H9 (cell line): ENCODE results near the gene JTB. TPM values are rescaled to one million over a fixed set of nuclear protein-coding genes. Genes with fewer than 3 reads are reported as not detected.

ENCODE experiments used
- DNase-seq: peaks from one replicate; pipeline ENCODE4 v3.0.0-alpha.2; 2017
- H2AFZ ChIP-seq: one replicate; pipeline ENCODE4 v1.6.1; 2013; ENCODE audit warnings: mild to moderate bottlenecking, low read length, control low read depth, moderate library complexity
- H2AK5ac ChIP-seq: 2 replicates; pipeline ENCODE4 v1.6.1; 2013; ENCODE audit warnings: low read length, control low read depth, mixed read lengths; ENCODE audit not compliant: insufficient read length
- H2BK120ac ChIP-seq: one replicate; pipeline ENCODE4 v1.6.1; 2013; ENCODE audit warnings: low read depth, mild to moderate bottlenecking, low read length, control low read depth, inconsistent platforms; ENCODE audit not compliant: poor library complexity, severe bottlenecking
- H2BK12ac ChIP-seq: 2 replicates; pipeline ENCODE4 v1.6.1; 2013; ENCODE audit warnings: low read length, control low read depth, mixed read lengths, low read depth; ENCODE audit not compliant: insufficient read length
- H2BK15ac ChIP-seq: 2 replicates; pipeline ENCODE4 v1.6.1; 2013; ENCODE audit warnings: low read depth, low read length, control low read depth
- H2BK20ac ChIP-seq: one replicate; pipeline ENCODE4 v1.6.1; 2013; ENCODE audit warnings: low read depth, mild to moderate bottlenecking, low read length, control low read depth, inconsistent platforms; ENCODE audit not compliant: poor library complexity, severe bottlenecking
- H2BK5ac ChIP-seq: 2 replicates; pipeline ENCODE4 v1.6.1; 2013; ENCODE audit warnings: low read length, control low read depth, mixed read lengths; ENCODE audit not compliant: insufficient read length
- H3K14ac ChIP-seq: 2 replicates; pipeline ENCODE4 v1.6.1; 2013; ENCODE audit warnings: low read length, control low read depth; ENCODE audit not compliant: insufficient read depth
- H3K18ac ChIP-seq: 2 replicates; pipeline ENCODE4 v1.6.1; 2013; ENCODE audit warnings: low read depth, mild to moderate bottlenecking, mixed read lengths, low read length, control low read depth; ENCODE audit not compliant: insufficient read length
- H3K23ac ChIP-seq: 2 replicates; pipeline ENCODE4 v1.6.1; 2013; ENCODE audit warnings: low read length, control low read depth, mixed read lengths, low read depth; ENCODE audit not compliant: insufficient read length
- H3K23me2 ChIP-seq: 2 replicates; pipeline ENCODE4 v1.6.1; 2013; ENCODE audit warnings: low read depth, mild to moderate bottlenecking, mixed read lengths, low read length, control low read depth; ENCODE audit not compliant: insufficient read length, poor library complexity, severe bottlenecking
- H3K27ac ChIP-seq: 2 replicates; pipeline ENCODE4 v1.5.1; 2013; ENCODE audit warnings: low read length, control low read depth, mixed read lengths, low read depth; ENCODE audit not compliant: insufficient read length
- H3K27me3 ChIP-seq: 2 replicates; pipeline ENCODE4 v1.6.1; 2013; ENCODE audit warnings: low read length, control low read depth, inconsistent platforms; ENCODE audit not compliant: insufficient read depth
- H3K4ac ChIP-seq: 2 replicates; pipeline ENCODE4 v1.6.1; 2013; ENCODE audit warnings: low read depth, mild to moderate bottlenecking, control low read depth, inconsistent platforms, low read length, moderate library complexity
- H3K4me1 ChIP-seq: 2 replicates; pipeline ENCODE4 v1.6.1; 2013; ENCODE audit warnings: low read length, control low read depth, inconsistent platforms; ENCODE audit not compliant: insufficient read depth
- H3K4me2 ChIP-seq: 2 replicates; pipeline ENCODE4 v1.6.1; 2013; ENCODE audit warnings: low read length, control low read depth, mixed read lengths; ENCODE audit not compliant: insufficient read length, insufficient read depth
- H3K56ac ChIP-seq: 2 replicates; pipeline ENCODE4 v1.6.1; 2013; ENCODE audit warnings: low read depth, mild to moderate bottlenecking, mixed read lengths, low read length, control low read depth; ENCODE audit not compliant: insufficient read length
- H3K79me1 ChIP-seq: 2 replicates; pipeline ENCODE4 v1.6.1; 2013; ENCODE audit warnings: low read depth, mild to moderate bottlenecking, moderate library complexity, low read length, control low read depth, inconsistent platforms; ENCODE audit not compliant: insufficient read depth, poor library complexity, severe bottlenecking
- H3K79me2 ChIP-seq: 2 replicates; pipeline ENCODE4 v1.6.1; 2013; ENCODE audit warnings: low read length, control low read depth, inconsistent platforms; ENCODE audit not compliant: insufficient read depth
- H3K9ac ChIP-seq: 2 replicates; pipeline ENCODE4 v1.6.1; 2013; ENCODE audit warnings: low read length, control low read depth, mixed read lengths; ENCODE audit not compliant: insufficient read length; ENCODE audit errors: extremely low read depth
- H3K9me3 ChIP-seq: one replicate; pipeline ENCODE4 v1.6.1; 2013; ENCODE audit warnings: low read depth, low read length, inconsistent platforms; ENCODE audit not compliant: control insufficient read depth
- H3T11ph ChIP-seq: one replicate; pipeline ENCODE4 v1.6.1; 2013; ENCODE audit warnings: mild to moderate bottlenecking, low read length, control low read depth, inconsistent platforms
- H4K20me1 ChIP-seq: one replicate; pipeline ENCODE4 v1.6.1; 2013; ENCODE audit not compliant: control insufficient read depth, insufficient read length, insufficient read depth
- H4K5ac ChIP-seq: 2 replicates; pipeline ENCODE4 v1.6.1; 2013; ENCODE audit warnings: low read depth, mild to moderate bottlenecking, mixed read lengths, low read length, control low read depth; ENCODE audit not compliant: insufficient read length
- H4K8ac ChIP-seq: replicated peaks from 2 replicates; pipeline ENCODE4 v1.6.1; 2013; ENCODE audit warnings: low read length, control low read depth, mixed read lengths, low read depth; ENCODE audit not compliant: insufficient read length
- H4K91ac ChIP-seq: 2 replicates; pipeline ENCODE4 v1.6.1; 2013; ENCODE audit warnings: low read depth, mild to moderate bottlenecking, moderate library complexity, mixed read lengths, low read length, control low read depth; ENCODE audit not compliant: insufficient read length
- H3K27ac Mint-ChIP-seq, 3 experiments: 2 replicates in 2 of 3; 3 replicates in 1 of 3; pipeline ENCODE4 v1.8.0; 2020 to 2021; ENCODE audit warnings: mixed read lengths in 3 of 3, mild to moderate bottlenecking in 1 of 3, moderate library complexity in 1 of 3
- H3K27me3 Mint-ChIP-seq: 2 replicates; pipeline ENCODE4 v1.8.0; 2021; ENCODE audit warnings: low read depth, mild to moderate bottlenecking, moderate library complexity, mixed read lengths
- H3K36me3 Mint-ChIP-seq, 3 experiments: 2 replicates in 2 of 3; 3 replicates in 1 of 3; pipeline ENCODE4 v1.8.0; 2020 to 2021; ENCODE audit warnings: low read depth in 3 of 3, mixed read lengths in 3 of 3; ENCODE audit not compliant: insufficient read depth in 1 of 3
- H3K4me1 Mint-ChIP-seq, 2 experiments: 2 replicates each; pipeline ENCODE4 v1.8.0; 2020; ENCODE audit warnings: mixed read lengths in 2 of 2
- H3K4me3 Mint-ChIP-seq, 2 experiments: 2 replicates in 1 of 2; 3 replicates in 1 of 2; pipeline ENCODE4 v1.8.0; 2020 to 2021; ENCODE audit warnings: mild to moderate bottlenecking in 2 of 2, mixed read lengths in 2 of 2, moderate library complexity in 1 of 2
- H3K9me3 Mint-ChIP-seq, 2 experiments: 2 replicates in 1 of 2; 3 replicates in 1 of 2; pipeline ENCODE4 v1.8.0; 2020; ENCODE audit warnings: mild to moderate bottlenecking in 2 of 2, mixed read lengths in 2 of 2, moderate library complexity in 1 of 2
- CTCF ChIP-seq: fragments of 200-600 bp; sonication (generic); conservative IDR thresholded peaks from 3 replicates; pipeline ENCODE4 v1.8.0; 2021; ENCODE audit warnings: antibody characterized with exemption, mild to moderate bottlenecking
- WGBS: extraction: QIAGEN DNeasy Blood & Tissue Kit; methylation state at CpG from one replicate; pipeline ENCODE4 v1.1.7; 2013; ENCODE audit warnings: missing lambda C conversion rate, low lambda C conversion rate, mixed read lengths; ENCODE audit not compliant: insufficient read length; ENCODE audit errors: extremely low coverage; 5-methylcytosine and 5-hydroxymethylcytosine counted together
- total RNA-seq: library from RNA; stranded (reverse); gene quantifications from 2 replicates; pipeline ENCODE4 v1.2.1, GENCODE V29; 2021

The JTB gene
- total RNA-seq, 1 experiment from 2014 or later = 85.4 TPM

- TF ChIP-seq CTCF = no peak
- WGBS = no CpG with 5 or more reads among the region's 9 CpGs
- Histone ChIP-seq H2BK5ac (no peak overlapping the region), H4K91ac (no peak overlapping the region), H3K79me2 (no peaks in the 10 kb centered on the region), H2AFZ (no peak overlapping the region), H3K23ac (no peak overlapping the region), H3K4me2 (no peak overlapping the region), H3K27ac (no peak overlapping the region), H3K56ac (no peak overlapping the region), H3K14ac (no peak overlapping the region), H3K4me1 (no peaks in the 10 kb centered on the region), H2AK5ac (no peak overlapping the region), H4K5ac (no peak overlapping the region), H3K18ac (no peak overlapping the region), H4K8ac (no peak overlapping the region), H3K27me3 (no peaks in the 10 kb centered on the region), H4K20me1 (peaks cover 3% of the 10 kb centered on the region), H2BK12ac (no peak overlapping the region), H3K79me1 (no peaks in the 10 kb centered on the region), H3T11ph (no peak overlapping the region), H2BK120ac (no peak overlapping the region), H2BK15ac (no peak overlapping the region), H3K9ac (no peak overlapping the region), H3K4ac (no peak overlapping the region), H3K23me2 (no peaks in the 10 kb centered on the region), H2BK20ac (no peak overlapping the region), H3K9me3 (no peaks in the 10 kb centered on the region)
- Mint-ChIP-seq H3K27me3 (no peaks in the 10 kb centered on the region), H3K4me3 (no peak overlapping the region; a peak in 1 of 5 replicates), H3K36me3 (peaks cover 46 to 84% (median 77%) of the 10 kb centered on the region in 3 experiments), H3K4me1 (no peaks in the 10 kb centered on the region), H3K9me3 (no peaks in the 10 kb centered on the region), H3K27ac (no peak overlapping the region)
- no peak for DNase-seq
These were observed 42.7 kb downstream of the JTB start for GRCh38 chr1:153934746-153935145.
